ENCODE data around the gene ERCC6L2. TPM values are rescaled to one million over a fixed set of nuclear protein-coding genes. Genes with fewer than 3 reads are reported as not detected.

ERCC6L2 gene
- total and polyA plus RNA-seq, 2 of the 4 experiments (the other 2 are of a cell fraction) = 13.0 to 67.6 TPM

DNA sequence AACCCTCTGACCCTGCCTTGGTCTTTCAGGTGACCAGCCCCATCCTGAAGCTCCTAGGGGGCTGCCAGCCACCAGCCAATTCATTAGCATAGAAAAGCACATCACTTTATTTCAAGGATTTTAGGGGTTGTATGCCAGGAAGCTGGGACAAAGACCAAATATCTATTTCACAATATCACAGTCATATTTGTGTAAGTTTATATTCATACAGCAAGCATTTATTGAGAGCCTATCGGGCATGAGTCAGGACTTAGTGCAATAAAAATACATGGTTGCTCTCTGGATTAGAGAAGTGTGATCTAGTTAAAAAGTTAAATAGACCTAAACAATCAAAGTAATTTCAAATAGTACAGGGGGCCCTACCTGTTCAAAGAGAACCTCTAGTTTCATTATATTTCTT lies 113.8 kb downstream of the ERCC6L2 start:
- DNase-seq (peak; percentile 53), ATAC-seq (ENCODE audit: low read depth) (peak; percentile 62; the same call in 1 of the 2 replicates)
- dilution Hi-C loops (cut with HindIII; ENCODE audit: low sequenced_read_pairs, unreplicated experiment) = no loop called here
- WGBS, 2 experiments (ENCODE audit: extremely low coverage in 2 of 2, insufficient read length in 1 of 2) = no CpG with 5 or more reads among the region's 1 CpG
- H3K14ac ChIP-seq (replicated peaks; ENCODE audit: low read depth, low read length) = no peak overlapping the region
- no peak overlapping the region for H4K8ac ChIP-seq (ENCODE audit: low read depth in 2 of 2, low read length in 2 of 2)
- no peak overlapping the region for H2BK120ac ChIP-seq (ENCODE audit: low read depth, low read length)
- no peaks in the 10 kb centered on the region for H3K4me1 ChIP-seq (ENCODE audit: control insufficient read depth, insufficient read depth, low read length)
- H2AFZ ChIP-seq (replicated peaks; ENCODE audit: low read length, poor library complexity) = no peak overlapping the region
- no peaks in the 10 kb centered on the region for H4K20me1 ChIP-seq (ENCODE audit: insufficient read depth, low read length)
- H3K27me3 ChIP-seq (ENCODE audit: control insufficient read depth, insufficient read depth, low read length) = no peaks in the 10 kb centered on the region
- in situ Hi-C loops (cut with MboI; ENCODE audit: low sequenced_read_pairs) = no loop called here
- H3K9me1 ChIP-seq (ENCODE audit: insufficient read depth, low read length) = no peaks in the 10 kb centered on the region
- TF ChIP-seq CEBPB (IDR thresholded peaks at IDR 0.05; ENCODE audit: low read depth, low read length) (peak; percentile 87), MAFK (IDR thresholded peaks at IDR 0.05; ENCODE audit: low read depth, low read length) (no peak)
- intact Hi-C loops (cut with micrococcal nuclease) = no loop called here
- no peak overlapping the region for H3K56ac ChIP-seq (ENCODE audit: extremely low read depth, insufficient read depth, low read length)
- no peak overlapping the region for H4K5ac ChIP-seq (ENCODE audit: low read depth, low read length)
- ChIA-PET CTCF (no interaction called here), POLR2A (ENCODE audit: unreplicated experiment) (no interaction called here)
- no peak overlapping the region for H2AK5ac ChIP-seq (ENCODE audit: low read depth, low read length)
- no peak overlapping the region for H2BK5ac ChIP-seq (ENCODE audit: low read depth, low read length, poor library complexity, severe bottlenecking)
- H3K18ac ChIP-seq (ENCODE audit: low read depth, low read length) = no peak overlapping the region
- H2BK20ac ChIP-seq (ENCODE audit: low read depth, low read length) = no peak overlapping the region
- H3K79me1 ChIP-seq (ENCODE audit: low read depth in 1 of 2, low read length in 2 of 2) = no peaks in the 10 kb centered on the region
- H2BK15ac ChIP-seq (ENCODE audit: low read depth, low read length) = no peak overlapping the region
- no peak overlapping the region for H2AK9ac ChIP-seq (replicated peaks; ENCODE audit: low read depth, low read length, poor library complexity)
- no peaks in the 10 kb centered on the region for H3K9me3 ChIP-seq (ENCODE audit: control insufficient read depth, insufficient read depth, low read length)
- H3K36me3 ChIP-seq (ENCODE audit: control insufficient read depth, insufficient read depth, low read length) = peaks cover 1% of the 10 kb centered on the region; the same call in 1 of the 2 replicates
- BruUV-seq (replicated peaks) = no TSS peak
- no peak overlapping the region for H3K27ac ChIP-seq (ENCODE audit: insufficient read depth, low read length)
- no peak overlapping the region for H4K91ac ChIP-seq (ENCODE audit: insufficient read depth, low read depth, low read length)
- H3K4me3 ChIP-seq (ENCODE audit: insufficient read depth, low read depth, low read length) = no peak overlapping the region
- H3K23ac ChIP-seq (ENCODE audit: low read depth, low read length) = no peak overlapping the region
- H3K4me2 ChIP-seq (ENCODE audit: low read depth, low read length) = no peak overlapping the region
- H3K4ac ChIP-seq (ENCODE audit: low read depth, low read length) = no peak overlapping the region
- H3K9ac ChIP-seq (ENCODE audit: low read depth, low read length) = no peak overlapping the region
